ENCODE measurements around the gene S100A2. TPM values are rescaled to one million over a fixed set of nuclear protein-coding genes. Genes with fewer than 3 reads are reported as not detected.
"Not testable (repeated sequence)": the region's sequence is repeated elsewhere in the genome, so short reads cannot be mapped to it uniquely, and the experiment has no call there.

The S100A2 gene
- total RNA-seq, 4 donors from 2014 or later: 14.7 TPM; not detected in 3

DNA sequence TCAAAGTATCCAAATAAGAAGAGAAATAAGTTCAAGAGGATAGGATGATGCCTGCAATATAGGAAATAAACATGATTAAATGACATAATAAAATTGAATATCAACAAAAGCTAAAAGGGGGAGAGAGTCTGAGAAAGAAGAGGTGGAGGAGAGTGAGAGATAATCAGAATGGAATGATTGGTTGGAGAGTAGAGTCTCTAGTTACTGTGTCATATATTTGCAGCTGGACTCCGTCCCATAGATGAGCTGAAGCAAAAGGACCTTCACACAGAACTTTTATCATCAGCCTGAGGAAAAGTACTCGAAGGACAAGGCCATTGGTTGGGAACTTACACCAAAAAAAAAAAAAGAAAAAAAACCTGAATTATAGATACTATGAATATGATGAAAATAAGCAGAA is 22.8 kb upstream of the S100A2 start:
- intact Hi-C loops (cut with DNase I; ENCODE audit: low total_unique reads): no loop called here
- Histone ChIP-seq H3K4me1 (no peaks in the 10 kb centered on the region), H3K36me3 (no peaks in the 10 kb centered on the region), H3K27me3 (no peaks in the 10 kb centered on the region), H3K9me3 (no peaks in the 10 kb centered on the region), H3K4me3 (no peak overlapping the region), H3K27ac (no peak overlapping the region)
- in situ Hi-C loops (cut with MboI; ENCODE audit: low sequenced_read_pairs in 4 of 4): loop anchor here in 1 of 4 donors (25.0 kb wide), 1 partner anchor 149 kb away; the partner anchor contains the start of gene INTS3
- ATAC-seq (no peak), DNase-seq (no peak)
- TF ChIP-seq, protein P1, sequence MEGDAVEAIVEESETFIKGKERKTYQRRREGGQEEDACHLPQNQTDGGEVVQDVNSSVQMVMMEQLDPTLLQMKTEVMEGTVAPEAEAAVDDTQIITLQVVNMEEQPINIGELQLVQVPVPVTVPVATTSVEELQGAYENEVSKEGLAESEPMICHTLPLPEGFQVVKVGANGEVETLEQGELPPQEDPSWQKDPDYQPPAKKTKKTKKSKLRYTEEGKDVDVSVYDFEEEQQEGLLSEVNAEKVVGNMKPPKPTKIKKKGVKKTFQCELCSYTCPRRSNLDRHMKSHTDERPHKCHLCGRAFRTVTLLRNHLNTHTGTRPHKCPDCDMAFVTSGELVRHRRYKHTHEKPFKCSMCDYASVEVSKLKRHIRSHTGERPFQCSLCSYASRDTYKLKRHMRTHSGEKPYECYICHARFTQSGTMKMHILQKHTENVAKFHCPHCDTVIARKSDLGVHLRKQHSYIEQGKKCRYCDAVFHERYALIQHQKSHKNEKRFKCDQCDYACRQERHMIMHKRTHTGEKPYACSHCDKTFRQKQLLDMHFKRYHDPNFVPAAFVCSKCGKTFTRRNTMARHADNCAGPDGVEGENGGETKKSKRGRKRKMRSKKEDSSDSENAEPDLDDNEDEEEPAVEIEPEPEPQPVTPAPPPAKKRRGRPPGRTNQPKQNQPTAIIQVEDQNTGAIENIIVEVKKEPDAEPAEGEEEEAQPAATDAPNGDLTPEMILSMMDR (IDR thresholded peaks at IDR 0.05 in 4 of 5, conservative IDR thresholded peaks at IDR 0.05 in 1 of 5): no peak
- no peak for TF ChIP-seq POLR2A (IDR thresholded peaks at IDR 0.05)

DNA sequence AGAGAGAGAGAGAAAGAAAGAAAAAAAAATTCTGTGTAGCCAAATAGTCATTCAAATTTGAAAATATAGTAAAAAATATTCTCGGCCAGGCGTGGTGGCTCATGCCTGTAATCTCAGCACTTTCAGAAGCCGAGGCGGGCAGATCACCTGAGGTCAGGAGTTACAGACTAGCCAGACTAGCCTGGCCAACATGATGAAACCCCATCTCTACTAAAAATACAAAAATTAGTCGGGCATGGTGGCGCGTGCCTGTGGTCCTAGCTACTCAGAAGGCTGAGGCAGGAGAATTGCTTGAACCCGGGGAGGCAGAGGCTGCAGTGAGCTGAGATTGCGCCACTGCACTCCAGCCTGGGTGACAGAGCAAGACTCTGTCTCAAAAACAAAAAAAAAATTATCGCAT is 22.4 kb upstream of the S100A2 start:
- H3K4me1 ChIP-seq; H3K27me3 ChIP-seq; DNase-seq; H3K9me3 ChIP-seq; H3K27ac ChIP-seq; H3K4me3 ChIP-seq; H3K36me3 ChIP-seq; ATAC-seq; intact Hi-C loops (cut with DNase I; ENCODE audit: low total_unique reads): not testable (repeated sequence)
- in situ Hi-C loops (cut with MboI; ENCODE audit: low sequenced_read_pairs in 4 of 4): loop anchor here in 1 of 4 donors (25.0 kb wide), 1 partner anchor 149 kb away; the partner anchor contains the start of gene INTS3

DNA sequence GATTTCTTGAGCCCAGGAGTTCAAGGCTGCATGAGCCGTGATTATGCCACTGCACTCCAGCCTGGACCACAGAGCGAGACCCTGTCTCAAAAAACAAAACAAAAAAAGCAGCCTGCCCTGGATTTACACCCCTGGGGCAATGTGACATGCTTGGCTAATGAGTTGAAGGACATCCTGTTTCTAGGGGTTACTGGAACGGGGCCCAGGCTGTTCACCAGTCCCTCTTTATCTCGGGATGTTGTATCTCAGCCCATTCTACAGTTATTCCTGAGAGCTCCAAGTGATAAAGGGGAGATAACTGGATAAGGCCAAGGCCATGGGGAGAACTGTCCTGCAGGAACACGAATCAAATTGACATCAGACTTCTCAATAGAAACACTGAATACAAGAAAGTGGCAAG is 21.7 kb upstream of the S100A2 start:
- Histone ChIP-seq H3K27me3 (no peaks in the 10 kb centered on the region), H3K27ac (no peak overlapping the region), H3K4me1 (no peaks in the 10 kb centered on the region), H3K36me3 (no peaks in the 10 kb centered on the region), H3K9me3 (no peaks in the 10 kb centered on the region), H3K4me3 (no peak overlapping the region)
- DNase-seq (no peak), ATAC-seq (no peak)
- in situ Hi-C loops (cut with MboI; ENCODE audit: low sequenced_read_pairs in 4 of 4): loop anchor here in 1 of 4 donors (25.0 kb wide), 1 partner anchor 150 kb away; the partner anchor contains the start of gene INTS3
- no peak for TF ChIP-seq POLR2A (IDR thresholded peaks at IDR 0.05)
- TF ChIP-seq, protein P1 (IDR thresholded peaks at IDR 0.05 in 4 of 5, conservative IDR thresholded peaks at IDR 0.05 in 1 of 5): no peak
- intact Hi-C loops (cut with DNase I; ENCODE audit: low total_unique reads): no loop called here

DNA sequence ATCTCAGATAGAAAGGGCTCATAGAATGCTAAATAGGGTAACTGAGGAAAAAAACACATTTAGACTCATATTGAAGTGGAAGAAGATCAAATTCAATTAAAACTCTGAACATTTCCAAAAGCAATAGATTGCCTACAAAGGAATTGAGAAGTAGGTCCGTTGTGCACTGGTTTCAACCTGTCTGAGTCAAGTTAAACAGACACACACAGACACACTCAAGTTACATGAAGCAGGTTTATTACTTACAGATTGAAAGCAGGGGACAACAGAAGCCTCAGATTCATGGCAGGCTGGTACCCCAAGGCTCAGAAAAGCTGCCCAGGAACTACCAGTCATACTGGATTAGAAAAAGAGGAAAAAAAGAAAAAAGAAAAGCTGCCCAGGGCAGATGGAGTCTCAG is 20.7 kb upstream of the S100A2 start:
- no peak overlapping the region for H3K27ac ChIP-seq
- no peak for ATAC-seq
- no peaks in the 10 kb centered on the region for H3K4me1 ChIP-seq
- no peak for TF ChIP-seq POLR2A (IDR thresholded peaks at IDR 0.05)
- TF ChIP-seq, protein P1 (IDR thresholded peaks at IDR 0.05 in 4 of 5, conservative IDR thresholded peaks at IDR 0.05 in 1 of 5): no peak
- H3K36me3 ChIP-seq: no peaks in the 10 kb centered on the region
- intact Hi-C loops (cut with DNase I; ENCODE audit: low total_unique reads): no loop called here
- no peaks in the 10 kb centered on the region for H3K27me3 ChIP-seq
- no peak overlapping the region for H3K4me3 ChIP-seq
- no peak for DNase-seq
- no peaks in the 10 kb centered on the region for H3K9me3 ChIP-seq
- in situ Hi-C loops (cut with MboI; ENCODE audit: low sequenced_read_pairs in 4 of 4): loop anchor here in 1 of 4 donors (25.0 kb wide), 1 partner anchor 151 kb away; the partner anchor contains the start of gene INTS3

DNA sequence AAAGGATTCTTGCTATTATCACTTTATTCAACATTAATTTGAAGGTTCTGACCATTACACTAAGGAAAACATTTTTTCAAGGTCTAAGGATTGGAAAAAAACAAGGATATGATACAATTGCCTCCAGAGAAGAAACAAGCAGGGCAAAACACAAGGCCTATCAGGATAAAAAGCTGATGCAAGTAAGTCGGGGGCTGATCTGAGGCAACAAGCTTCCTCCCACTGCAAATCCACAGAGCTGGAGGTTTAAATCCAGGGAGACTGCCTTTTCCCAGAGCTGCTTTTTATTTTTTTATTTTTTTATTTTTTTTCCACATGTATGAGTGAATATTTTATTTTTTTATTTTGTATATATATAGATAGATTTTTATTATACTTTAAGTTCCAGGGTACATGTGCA is 19.4 kb upstream of the S100A2 start:
- Histone ChIP-seq H3K4me3 (no peak overlapping the region), H3K9me3 (no peaks in the 10 kb centered on the region), H3K27ac (no peak overlapping the region), H3K4me1 (no peaks in the 10 kb centered on the region), H3K27me3 (no peaks in the 10 kb centered on the region), H3K36me3 (no peaks in the 10 kb centered on the region)
- DNase-seq (no peak), ATAC-seq (no peak)
- intact Hi-C loops (cut with DNase I; ENCODE audit: low total_unique reads) (no loop called here), in situ Hi-C loops (cut with MboI; ENCODE audit: low sequenced_read_pairs in 4 of 4) (loop anchor here in 1 of 4 donors (25.0 kb wide), 1 partner anchor 152 kb away; the partner anchor contains the start of gene INTS3)
- no peak for TF ChIP-seq POLR2A (IDR thresholded peaks at IDR 0.05)
- TF ChIP-seq, protein P1 (IDR thresholded peaks at IDR 0.05 in 4 of 5, conservative IDR thresholded peaks at IDR 0.05 in 1 of 5): no peak
